ENCODE results near the gene OR6J1.
"Not testable (repeated sequence)": the region's sequence is repeated elsewhere in the genome, so short reads cannot be mapped to it uniquely, and the experiment has no call there.

- TF ChIP-seq CTCF (IDR thresholded peaks at IDR 0.05); ESRRA (IDR thresholded peaks at IDR 0.05; ENCODE audit: borderline replicate concordance, low read length); PHF8 (IDR thresholded peaks at IDR 0.05; ENCODE audit: borderline replicate concordance, low read depth); POLR2A (IDR thresholded peaks at IDR 0.05; ENCODE audit: low read length); EHMT2 (IDR thresholded peaks at IDR 0.05; ENCODE audit: low read depth); SREBF2 (IDR thresholded peaks at IDR 0.05); EP300 (IDR thresholded peaks at IDR 0.05); MAX (IDR thresholded peaks at IDR 0.05): not testable (repeated sequence)
- TF ChIP-seq, protein P1, sequence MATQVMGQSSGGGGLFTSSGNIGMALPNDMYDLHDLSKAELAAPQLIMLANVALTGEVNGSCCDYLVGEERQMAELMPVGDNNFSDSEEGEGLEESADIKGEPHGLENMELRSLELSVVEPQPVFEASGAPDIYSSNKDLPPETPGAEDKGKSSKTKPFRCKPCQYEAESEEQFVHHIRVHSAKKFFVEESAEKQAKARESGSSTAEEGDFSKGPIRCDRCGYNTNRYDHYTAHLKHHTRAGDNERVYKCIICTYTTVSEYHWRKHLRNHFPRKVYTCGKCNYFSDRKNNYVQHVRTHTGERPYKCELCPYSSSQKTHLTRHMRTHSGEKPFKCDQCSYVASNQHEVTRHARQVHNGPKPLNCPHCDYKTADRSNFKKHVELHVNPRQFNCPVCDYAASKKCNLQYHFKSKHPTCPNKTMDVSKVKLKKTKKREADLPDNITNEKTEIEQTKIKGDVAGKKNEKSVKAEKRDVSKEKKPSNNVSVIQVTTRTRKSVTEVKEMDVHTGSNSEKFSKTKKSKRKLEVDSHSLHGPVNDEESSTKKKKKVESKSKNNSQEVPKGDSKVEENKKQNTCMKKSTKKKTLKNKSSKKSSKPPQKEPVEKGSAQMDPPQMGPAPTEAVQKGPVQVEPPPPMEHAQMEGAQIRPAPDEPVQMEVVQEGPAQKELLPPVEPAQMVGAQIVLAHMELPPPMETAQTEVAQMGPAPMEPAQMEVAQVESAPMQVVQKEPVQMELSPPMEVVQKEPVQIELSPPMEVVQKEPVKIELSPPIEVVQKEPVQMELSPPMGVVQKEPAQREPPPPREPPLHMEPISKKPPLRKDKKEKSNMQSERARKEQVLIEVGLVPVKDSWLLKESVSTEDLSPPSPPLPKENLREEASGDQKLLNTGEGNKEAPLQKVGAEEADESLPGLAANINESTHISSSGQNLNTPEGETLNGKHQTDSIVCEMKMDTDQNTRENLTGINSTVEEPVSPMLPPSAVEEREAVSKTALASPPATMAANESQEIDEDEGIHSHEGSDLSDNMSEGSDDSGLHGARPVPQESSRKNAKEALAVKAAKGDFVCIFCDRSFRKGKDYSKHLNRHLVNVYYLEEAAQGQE (IDR thresholded peaks at IDR 0.05): not testable (repeated sequence)
- TF ChIP-seq, protein P2, sequence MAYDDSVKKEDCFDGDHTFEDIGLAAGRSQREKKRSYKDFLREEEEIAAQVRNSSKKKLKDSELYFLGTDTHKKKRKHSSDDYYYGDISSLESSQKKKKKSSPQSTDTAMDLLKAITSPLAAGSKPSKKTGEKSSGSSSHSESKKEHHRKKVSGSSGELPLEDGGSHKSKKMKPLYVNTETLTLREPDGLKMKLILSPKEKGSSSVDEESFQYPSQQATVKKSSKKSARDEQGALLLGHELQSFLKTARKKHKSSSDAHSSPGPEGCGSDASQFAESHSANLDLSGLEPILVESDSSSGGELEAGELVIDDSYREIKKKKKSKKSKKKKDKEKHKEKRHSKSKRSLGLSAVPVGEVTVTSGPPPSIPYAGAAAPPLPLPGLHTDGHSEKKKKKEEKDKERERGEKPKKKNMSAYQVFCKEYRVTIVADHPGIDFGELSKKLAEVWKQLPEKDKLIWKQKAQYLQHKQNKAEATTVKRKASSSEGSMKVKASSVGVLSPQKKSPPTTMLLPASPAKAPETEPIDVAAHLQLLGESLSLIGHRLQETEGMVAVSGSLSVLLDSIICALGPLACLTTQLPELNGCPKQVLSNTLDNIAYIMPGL (CRISPR knock-in tag; IDR thresholded peaks at IDR 0.05; ENCODE audit: borderline replicate concordance): not testable (repeated sequence)
Observed at GRCh38 chr14:22683428-22683827, 39.3 kb upstream of the OR6J1 start.
